Activated CD4-positive, CD25-positive, alpha-beta regulatory T cell treated with anti-CD3 and anti-CD28 coated beads, Interleukin-2, amount 50 U/mL, for 16 hours (primary cell): Measurements from ENCODE around the gene RAP1GDS1.
"Not testable (repeated sequence)": the region's sequence is repeated elsewhere in the genome, so short reads cannot be mapped to it uniquely, and the experiment has no call there.

ENCODE experiments used
- DNase-seq: peaks from one replicate; pipeline ENCODE4 v3.0.0-alpha.2; 2020; ENCODE audit warnings: low read depth, low spot score

Gene RAP1GDS1

DNA sequence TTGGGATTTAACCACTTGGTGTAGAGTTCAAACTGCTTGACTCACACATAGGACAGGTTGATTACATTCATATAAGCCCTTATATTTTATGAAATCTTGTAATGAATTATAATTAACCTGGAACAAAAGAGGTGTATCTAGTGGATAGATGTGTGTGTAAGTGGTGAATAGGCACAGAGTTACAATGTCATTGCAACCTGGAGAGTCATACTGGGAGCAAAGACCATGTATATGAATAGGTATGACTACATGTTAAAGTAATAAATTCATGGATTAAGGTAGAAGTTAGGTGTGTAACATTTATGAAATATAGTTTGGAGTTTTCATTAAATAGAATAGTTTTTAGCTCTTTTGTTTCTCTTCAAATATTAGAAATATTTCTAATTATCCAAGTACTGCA, 26.1 kb downstream of the RAP1GDS1 start:
- no peak for DNase-seq

DNA sequence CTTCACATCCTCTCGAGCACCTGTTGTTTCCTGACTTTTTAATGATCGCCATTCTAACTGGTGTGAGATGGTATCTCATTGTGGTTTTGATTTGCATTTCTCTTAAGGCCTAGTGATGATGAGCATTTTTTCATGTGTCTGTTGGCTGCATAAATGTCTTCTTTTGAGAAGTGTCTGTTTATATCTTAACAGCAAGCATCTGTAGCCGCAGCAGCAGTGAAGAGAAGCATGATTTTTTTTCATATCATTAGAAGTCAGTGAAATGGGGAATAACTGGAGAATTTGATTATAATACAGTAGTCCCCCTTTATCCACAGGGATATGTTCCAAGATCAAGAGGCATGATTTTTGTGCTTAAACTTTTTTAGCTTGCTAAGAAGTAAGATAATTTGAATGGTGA, 27.5 kb downstream of the RAP1GDS1 start:
- not testable (repeated sequence) for DNase-seq

DNA sequence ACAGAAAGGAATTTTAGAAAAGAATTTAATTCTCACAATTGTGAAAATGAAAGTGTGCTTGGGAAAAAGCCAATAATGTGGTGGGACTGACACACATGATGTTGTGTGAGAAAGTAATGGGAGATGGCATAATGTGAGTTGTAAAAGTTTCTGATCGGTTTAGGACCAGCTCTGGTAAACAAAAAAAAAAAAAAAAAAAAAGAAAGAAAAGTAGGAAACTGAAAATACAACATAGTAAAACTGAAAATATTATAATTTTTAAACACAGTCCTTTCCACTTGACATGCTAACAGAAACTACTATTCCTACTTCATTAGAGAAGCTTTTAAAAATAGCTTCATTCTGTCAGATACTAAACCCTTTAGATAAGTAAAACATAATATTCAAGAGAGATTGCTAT, 28.2 kb downstream of the RAP1GDS1 start:
- no peak for DNase-seq

DNA sequence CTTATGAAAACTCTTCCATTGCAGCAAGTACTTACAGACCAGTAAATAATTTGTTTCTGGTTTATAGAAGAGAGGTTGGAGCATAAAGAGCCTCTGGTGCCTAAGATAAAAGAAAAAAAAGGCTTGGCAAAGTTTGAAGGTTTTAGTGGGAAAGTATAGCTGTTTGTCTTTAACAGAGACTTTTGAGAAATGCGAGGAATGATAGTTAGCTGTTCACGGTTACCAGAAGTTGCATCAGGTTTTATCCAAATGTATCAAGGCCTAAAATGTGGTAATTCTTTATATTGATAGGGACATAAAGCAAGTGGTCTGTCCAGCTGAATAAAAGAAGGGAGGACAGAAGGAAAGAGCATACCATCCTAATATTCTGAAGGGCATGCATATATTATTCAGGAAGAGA, 29.3 kb downstream of the RAP1GDS1 start:
- no peak for DNase-seq

DNA sequence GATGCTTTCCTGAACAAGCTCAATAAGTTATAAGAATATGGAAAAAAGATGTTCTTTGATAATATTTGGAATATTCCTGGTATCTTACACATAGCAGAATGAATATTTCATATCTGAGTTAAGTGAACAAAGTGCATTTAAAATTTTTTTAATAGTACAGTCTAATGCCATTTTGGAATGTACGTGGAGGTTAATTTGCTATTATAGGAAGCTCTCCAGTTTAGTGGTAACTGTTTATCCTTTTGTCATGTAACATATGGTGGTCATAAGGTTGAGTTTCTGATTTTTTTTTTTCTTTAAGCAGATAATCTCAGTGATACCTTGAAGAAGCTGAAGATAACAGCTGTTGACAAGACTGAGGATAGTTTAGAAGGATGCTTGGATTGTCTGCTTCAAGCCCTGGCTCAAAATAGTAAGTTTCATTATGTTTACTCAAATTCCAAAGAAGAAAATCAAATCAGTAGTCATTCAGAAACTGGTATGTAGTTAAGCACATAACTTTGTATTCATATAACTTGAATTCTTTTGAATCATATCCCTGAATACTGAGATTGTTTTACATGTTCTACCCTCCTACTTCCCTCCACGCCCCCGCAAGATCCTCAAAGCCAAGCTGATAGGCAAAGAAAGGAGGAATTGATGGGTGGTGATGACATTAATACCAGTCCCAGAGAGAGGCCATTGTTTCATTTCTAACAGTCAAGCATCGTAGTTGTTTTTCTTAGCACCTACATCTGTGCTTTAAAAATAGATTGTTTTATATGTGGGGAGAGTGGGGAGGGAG, 32.1 kb downstream of the RAP1GDS1 start:
- no peak for DNase-seq

DNA sequence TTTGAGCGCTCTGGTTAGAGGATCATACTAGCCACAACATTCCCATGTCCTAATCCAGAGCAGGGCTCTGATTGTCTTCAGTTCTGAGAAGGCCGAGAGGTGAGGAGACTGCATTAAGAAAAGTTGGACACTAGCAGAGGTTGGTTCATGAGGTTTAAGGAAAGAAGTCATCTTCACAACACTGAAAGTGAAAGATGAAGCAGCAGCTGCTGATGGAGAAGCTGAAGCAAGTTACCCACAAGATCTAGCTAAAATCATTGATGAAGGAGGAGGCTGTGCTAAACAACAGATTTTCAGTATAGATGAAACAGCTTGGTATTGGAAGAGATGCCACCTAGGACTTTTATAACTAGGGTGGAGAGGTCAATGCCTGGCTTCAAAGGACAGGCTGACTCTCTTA, 36.8 kb downstream of the RAP1GDS1 start:
- no peak for DNase-seq

DNA sequence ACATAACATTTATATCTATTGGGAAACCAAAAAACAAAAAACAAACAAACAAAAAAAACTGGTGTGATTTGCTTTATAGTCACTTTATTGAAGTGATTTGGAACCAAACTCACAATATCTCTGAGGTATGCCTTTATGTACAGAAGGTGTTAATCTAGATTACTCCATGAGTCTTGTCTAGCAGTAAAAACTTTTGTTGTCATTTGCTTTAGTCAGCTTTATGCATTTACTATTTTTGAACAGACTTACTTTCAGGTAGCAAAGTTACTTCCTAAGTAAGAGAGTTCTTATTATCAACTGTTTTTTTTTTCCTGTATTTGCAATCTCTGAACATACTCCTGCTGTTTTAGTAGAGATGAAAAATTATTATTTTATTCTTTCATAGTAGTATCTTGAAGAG, 39.5 kb downstream of the RAP1GDS1 start:
- DNase-seq = no peak

DNA sequence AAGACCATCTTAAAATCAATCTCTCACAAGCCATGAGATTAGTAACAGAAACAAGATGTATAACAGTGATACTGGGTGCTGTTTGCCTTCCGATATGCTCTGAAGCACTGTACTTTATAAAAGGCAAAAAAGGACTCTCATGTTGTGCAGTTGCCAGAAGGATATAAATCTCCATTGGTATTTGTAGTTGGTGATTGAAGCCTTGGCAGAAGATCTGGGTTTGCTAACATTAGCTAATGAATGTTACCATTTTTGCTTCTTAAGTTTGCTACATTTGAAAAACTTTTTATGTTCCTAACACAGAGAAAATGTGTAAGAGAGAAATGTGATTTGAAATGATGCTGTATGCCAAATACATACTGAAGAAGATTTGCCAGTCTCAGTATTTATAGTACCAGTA, 44.4 kb downstream of the RAP1GDS1 start:
- DNase-seq = no peak

DNA sequence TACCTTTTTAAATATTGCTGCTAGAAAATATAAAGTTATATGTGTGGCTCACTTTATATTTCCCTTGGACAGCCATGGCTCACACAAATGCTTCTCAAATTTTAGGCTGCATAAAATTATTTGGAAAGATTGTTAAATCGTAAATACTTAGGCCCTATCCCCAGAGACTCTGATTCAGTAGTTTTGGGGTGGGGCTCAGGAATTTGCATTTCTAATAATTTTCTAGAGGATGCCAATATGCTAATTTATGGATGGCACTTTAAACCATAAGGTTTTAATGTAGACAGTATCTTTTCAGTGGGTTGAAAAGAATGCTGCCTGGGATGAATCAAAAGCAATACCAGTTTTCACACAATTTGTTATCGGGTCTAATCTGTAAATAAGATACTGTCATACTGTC, 49.7 kb downstream of the RAP1GDS1 start:
- no peak for DNase-seq

DNA sequence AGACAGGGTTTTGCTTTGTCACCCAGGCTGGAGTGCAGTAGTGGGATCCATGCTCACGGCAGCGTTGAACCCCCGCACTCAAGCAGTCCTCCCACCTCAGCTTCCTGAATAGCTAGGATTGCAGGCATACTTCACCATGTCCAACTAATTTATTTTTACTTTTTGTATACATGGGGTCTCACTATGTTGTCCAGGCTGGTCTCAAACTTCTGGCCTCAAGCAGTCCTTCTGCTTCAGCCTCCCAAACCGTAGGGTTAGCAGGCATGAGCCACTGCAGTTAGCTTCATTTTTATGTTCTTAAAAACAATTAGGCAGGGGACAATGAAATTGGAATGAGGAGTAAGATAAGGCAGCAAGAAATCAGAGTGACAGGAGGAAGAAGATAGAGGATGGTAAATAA, 50.5 kb downstream of the RAP1GDS1 start:
- DNase-seq = no peak

DNA sequence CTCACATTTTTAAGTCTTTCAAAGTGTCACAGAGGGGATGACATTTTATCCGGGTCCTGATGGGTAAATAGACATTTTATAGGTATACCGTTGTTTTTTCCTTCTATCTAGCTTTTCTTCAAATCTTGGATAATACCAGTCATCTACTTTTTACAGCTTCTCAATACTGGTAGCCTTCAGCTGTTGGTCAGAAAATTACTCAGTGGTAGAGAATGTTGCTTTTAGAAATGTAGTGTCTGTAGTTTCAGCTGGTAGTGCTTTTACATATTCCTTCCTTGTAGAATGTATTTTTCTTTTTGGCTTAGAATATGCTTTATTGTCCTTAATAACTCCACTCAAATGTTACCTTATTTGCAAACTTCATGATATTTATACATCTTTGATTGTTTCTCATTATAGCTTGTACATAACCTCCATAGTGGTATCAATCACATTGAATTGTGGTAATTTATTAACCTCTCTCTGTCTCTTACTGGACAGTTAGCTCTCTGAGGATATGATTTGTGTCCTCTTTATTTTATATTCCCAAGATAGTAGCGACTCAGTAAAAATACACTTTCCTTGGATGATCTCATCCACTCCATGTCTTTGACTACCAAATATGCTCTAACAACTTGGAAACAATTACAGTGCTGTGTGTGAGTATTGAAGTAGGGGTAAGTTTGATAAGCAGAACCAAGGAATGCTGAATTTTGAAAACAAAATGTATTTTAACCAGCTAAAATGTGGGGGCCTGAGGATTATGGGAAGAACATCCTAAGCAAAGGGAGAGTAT, 53.8 kb downstream of the RAP1GDS1 start:
- no peak for DNase-seq

DNA sequence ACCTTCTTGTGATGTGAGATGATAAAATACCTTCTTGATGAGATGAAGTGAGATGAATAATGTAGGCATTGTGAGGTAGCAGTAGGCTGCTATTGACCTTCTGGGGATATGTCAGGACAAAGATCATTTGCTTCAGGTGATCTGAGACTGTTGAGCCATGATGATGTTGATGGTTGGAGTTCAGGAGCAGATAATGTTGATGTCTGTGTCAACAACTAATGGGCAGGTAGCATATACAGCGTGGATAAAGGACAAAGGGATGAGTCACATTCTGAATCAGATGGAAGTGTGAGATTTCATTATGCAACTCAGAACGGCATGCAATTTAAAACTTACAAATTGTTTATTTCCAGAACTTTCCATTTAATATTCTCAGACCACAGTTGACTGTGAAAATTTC, 57.3 kb downstream of the RAP1GDS1 start:
- DNase-seq = no peak

DNA sequence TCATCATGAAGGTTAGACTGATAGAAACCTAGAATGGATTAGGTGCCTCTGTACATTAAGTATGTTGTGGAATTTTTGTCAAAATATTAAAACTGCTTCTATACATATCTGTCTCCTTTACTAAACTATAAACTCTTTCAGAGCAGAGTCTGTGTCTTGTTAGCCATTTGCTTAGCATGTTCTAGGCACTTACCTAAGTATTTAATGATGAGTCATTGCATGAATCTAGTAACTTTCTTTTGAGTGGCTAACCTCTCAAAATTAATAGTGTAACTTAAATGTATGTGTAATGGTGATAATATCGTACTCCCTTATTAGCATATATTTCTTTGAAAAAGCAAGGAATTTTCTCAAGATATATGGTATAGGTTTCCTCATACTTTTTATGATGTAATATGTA, 57.8 kb downstream of the RAP1GDS1 start:
- no peak for DNase-seq

DNA sequence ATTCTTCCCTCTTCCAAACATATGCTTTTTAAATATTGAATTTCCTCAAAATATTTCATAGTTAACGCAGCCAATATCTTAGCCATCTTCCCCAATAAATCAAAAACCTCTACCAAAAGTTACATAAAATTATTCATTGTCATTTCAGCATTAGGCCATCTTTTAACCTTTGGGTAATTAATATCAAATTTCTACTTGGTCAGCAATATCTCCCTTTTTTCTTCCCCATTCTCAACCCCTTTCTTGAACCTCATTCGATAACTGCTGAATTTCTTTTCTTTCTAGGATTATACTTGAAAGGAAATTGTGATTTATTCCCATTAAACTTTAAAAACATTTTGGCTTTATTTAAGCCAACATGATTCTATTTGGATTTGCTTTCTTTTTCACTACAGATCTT, 65.0 kb downstream of the RAP1GDS1 start:
- no peak for DNase-seq

DNA sequence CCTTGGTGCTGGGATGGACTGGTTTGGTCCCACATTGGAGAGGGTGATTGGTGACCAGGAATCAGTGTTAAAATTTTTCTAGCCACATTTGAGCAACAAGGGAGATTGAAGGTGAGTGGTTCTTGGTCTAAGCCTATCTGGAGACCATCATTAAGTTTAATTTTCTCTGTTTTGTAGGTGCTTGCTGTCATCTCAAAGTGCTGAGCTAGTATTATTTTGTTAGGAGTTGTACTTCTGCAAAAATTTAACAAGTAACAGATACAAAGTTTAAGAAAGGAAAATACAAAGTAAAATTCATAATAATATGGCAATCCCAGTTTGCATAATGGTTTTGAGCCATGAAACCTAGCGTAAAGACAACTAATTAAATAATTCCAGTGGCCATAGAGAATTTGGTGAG, 66.5 kb downstream of the RAP1GDS1 start:
- no peak for DNase-seq

DNA sequence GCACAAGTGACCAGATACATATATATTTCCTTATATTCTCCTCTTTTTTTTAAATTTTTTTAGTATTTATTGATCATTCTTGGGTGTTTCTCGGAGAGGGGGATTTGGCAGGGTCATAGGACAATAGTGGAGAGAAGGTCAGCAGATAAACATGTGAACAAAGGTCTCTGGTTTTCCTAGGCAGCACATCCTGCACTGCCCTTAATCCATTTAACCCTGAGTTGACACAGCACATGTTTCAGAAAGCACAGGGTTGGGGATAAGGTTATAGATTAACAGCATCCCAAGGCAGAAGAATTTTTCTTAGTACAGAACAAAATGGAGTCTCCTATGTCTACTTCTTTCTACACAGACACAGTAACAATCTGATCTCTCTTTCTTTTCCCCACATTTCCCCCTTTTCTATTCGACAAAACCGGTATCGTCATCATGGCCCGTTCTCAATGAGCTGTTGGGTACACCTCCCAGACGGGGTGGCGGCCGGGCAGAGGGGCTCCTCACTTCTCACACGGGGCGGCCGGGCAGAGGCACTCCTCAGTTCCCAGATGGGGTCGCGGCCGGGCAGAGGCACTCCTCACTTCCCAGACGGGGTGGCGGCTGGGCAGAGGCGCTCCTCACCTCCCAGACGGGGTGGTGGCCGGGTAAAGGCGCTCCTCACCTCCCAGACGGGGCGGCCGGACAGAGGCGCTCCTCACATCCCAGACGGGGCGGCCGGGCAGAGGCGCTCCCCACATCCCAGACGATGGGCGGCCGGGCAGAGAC, 68.9 kb downstream of the RAP1GDS1 start:
- DNase-seq = not testable (repeated sequence)

DNA sequence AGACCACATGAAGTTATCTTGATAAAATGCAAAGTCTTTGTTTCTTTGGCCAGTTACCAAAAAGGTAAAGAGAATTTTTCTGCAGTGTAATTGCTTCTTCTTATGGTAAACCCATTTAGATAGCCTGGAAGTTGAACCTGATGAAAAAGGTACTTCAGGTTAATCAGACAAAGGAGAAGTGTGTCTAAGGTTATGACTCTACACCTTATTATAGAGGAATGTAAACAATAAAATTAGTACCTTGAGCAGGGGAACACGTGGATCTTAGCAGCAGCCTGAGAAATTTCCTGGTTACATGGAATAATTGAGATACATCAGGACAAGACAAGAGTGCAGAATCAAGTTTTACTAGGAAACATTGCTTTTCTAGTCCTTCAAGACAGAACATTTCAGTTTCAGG, 70.8 kb downstream of the RAP1GDS1 start:
- no peak for DNase-seq

DNA sequence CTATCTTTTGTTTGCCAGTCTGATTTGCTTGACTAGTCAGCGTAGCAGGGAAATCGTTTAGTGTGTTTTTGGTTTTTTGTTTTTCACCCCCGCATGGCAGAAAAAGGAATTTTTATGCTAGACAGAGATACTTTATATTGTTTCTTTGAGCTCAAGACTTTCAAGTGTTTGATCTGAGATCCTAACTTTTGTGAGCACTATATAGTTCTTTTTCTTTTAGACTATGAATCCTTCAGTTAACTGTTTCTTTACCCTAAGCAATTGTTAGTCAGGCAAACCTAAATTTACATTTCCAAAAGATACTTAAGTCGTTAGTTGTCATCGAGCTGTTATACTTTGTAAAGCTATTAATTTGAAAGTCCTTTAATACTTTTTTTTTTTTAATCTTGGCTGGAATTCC, 73.3 kb downstream of the RAP1GDS1 start:
- DNase-seq = no peak

DNA sequence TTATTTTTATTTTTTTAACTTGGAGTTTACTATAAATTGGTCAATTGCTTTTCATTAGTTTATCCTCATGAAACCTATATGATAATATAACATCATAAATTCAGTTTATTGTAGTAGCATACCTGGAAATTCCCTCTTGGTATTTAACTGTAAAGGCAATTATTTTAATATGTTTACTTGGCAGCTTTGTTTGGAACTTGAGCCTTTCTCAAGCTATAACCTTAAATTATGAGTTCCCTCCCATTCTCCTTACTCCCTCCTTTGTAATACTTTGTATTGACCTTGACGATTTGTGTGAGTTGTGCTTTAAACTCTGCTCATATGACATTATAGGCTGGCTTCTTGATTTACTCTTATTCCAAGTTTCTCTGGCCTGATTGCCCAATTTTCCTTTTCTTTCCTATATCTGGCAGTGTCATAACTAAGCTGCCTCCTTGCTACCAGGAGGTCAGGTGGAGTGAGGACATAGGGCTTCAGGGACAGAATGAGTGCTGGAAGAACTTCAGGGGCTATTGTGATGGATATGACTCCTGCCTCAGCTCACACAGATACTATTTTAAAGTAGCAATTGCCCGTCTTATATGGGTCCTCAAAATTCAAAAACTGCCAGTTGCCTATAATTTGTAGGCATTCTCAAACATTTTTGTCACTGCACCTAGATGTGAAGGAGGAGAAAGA, 77.7 kb downstream of the RAP1GDS1 start:
- no peak for DNase-seq

DNA sequence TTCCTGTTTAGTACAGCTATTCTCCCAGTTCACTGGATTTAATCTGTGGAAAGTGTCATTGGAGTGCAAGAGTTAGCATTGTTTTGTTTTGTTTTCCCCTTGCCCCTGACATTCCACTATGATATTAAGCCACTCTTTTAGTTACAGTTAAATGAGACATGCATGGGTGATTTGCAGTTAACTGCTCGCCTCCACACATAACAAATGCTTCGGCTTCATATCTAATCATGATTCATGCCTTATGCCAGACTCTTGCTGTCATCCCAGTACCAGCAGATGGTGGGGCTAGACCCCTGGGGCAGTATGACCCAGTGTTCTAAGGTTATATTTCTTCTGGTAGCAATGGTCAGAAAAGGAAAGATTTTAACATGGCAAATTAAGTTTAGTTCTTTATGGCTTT, 80.1 kb downstream of the RAP1GDS1 start:
- DNase-seq = no peak

DNA sequence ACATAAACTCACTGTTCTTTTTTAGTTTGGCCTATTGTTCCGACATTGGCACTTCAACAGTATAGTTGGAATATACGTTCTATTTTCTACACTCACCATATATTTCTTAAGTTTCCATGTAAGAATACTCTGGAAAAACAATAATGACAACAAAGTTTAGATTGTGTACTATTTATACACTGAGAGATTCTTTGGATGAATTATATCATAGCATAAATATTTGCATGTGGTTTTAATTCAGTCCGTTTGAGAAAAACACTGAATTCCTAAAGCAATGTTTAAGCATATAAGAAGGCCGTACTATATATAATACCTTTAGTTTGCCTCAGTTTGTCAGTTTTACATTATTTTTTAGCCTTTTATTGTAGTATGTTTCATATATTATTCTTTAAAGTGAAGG, 82.4 kb downstream of the RAP1GDS1 start:
- no peak for DNase-seq

DNA sequence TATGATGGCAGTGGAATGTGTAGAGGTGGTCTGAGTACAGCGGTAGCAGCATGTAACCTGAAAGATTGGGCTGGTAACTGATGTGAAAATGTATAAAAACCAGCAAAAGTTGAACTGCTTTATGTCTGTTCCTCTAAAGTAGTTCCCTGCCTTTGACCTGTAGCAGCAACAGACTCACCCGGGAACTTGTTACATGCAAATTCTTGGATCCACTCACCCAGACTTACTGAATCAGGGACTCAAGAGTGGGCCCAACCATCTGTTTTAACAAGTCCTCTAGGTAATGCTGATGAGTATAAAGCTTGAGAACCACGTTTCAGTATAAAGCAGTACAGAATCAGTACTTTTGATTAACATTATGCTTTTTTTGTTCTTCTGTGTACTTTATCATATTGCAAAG, 84.7 kb downstream of the RAP1GDS1 start:
- DNase-seq = no peak
